ENCODE measurements around the gene DCBLD1.
"Not testable (repeated sequence)": the region's sequence is repeated elsewhere in the genome, so short reads cannot be mapped to it uniquely, and the experiment has no call there.

The DCBLD1 gene

GRCh38 chr6:117459204-117459944, 23.1 kb upstream of the DCBLD1 start:
- no peak overlapping the region for H3K27ac Mint-ChIP-seq
- H3K4me1 Mint-ChIP-seq = peaks cover 10% of the 10 kb centered on the region
- no peak for DNase-seq
- H3K9me3 Mint-ChIP-seq = no peaks in the 10 kb centered on the region
- CTCF ChIA-PET = interaction anchor here (1.0 kb wide), 1 partner anchor 10 kb away, joined by 3 read pairs; no protein-coding TSS in a partner anchor
- no peaks in the 10 kb centered on the region for H3K36me3 Mint-ChIP-seq
- H3K4me3 Mint-ChIP-seq = no peak overlapping the region
- H3K27me3 Mint-ChIP-seq = peaks cover 4% of the 10 kb centered on the region

GRCh38 chr6:117463762-117464665, 18.5 kb upstream of the DCBLD1 start:
- no peak for DNase-seq
- Mint-ChIP-seq H3K36me3 (no peaks in the 10 kb centered on the region), H3K27me3 (peaks cover 24% of the 10 kb centered on the region), H3K4me1 (peaks cover 21% of the 10 kb centered on the region), H3K9me3 (no peaks in the 10 kb centered on the region), H3K27ac (peak overlapping the region; percentile 13), H3K4me3 (no peak overlapping the region)
- CTCF ChIA-PET = interaction anchor here (0.9 kb wide), 1 partner anchor 12 kb away, joined by 3 read pairs; no protein-coding TSS in a partner anchor

GRCh38 chr6:117464700-117465099, 17.8 kb upstream of the DCBLD1 start:
- Mint-ChIP-seq H3K27me3 (peaks cover 20% of the 10 kb centered on the region), H3K4me1 (peaks cover 28% of the 10 kb centered on the region), H3K27ac (no peak overlapping the region), H3K9me3 (no peaks in the 10 kb centered on the region), H3K4me3 (no peak overlapping the region), H3K36me3 (no peaks in the 10 kb centered on the region)
- DNase-seq = no peak
- CTCF ChIA-PET = interaction anchor here (0.8 to 1.5 kb wide), 4 partner anchors 12 to 145 kb away, joined by 3 to 9 read pairs (median 4); no protein-coding TSS in a partner anchor

GRCh38 chr6:117465691-117466090, 16.8 kb upstream of the DCBLD1 start:
- Mint-ChIP-seq H3K27ac (no peak overlapping the region), H3K9me3 (no peaks in the 10 kb centered on the region), H3K27me3 (peaks cover 20% of the 10 kb centered on the region), H3K4me3 (no peak overlapping the region), H3K4me1 (peaks cover 32% of the 10 kb centered on the region), H3K36me3 (no peaks in the 10 kb centered on the region)
- no peak for DNase-seq
- CTCF ChIA-PET = interaction anchor here (0.8 to 1.5 kb wide), 4 partner anchors 12 to 144 kb away, joined by 3 to 9 read pairs (median 4); no protein-coding TSS in a partner anchor

GRCh38 chr6:117467876-117468275, 14.6 kb upstream of the DCBLD1 start:
- H3K4me3 Mint-ChIP-seq = no peak overlapping the region
- peaks cover 26% of the 10 kb centered on the region for H3K27me3 Mint-ChIP-seq
- no peak for DNase-seq
- H3K4me1 Mint-ChIP-seq = peaks cover 32% of the 10 kb centered on the region
- no peak overlapping the region for H3K27ac Mint-ChIP-seq
- H3K9me3 Mint-ChIP-seq = no peaks in the 10 kb centered on the region
- no peaks in the 10 kb centered on the region for H3K36me3 Mint-ChIP-seq
- CTCF ChIA-PET = interaction anchor here (1.6 to 3.3 kb wide), 2 partner anchors 10 to 18 kb away, joined by 7 to 8 read pairs; no protein-coding TSS in a partner anchor

- H3K4me3 Mint-ChIP-seq, H3K36me3 Mint-ChIP-seq, H3K27ac Mint-ChIP-seq, H3K9me3 Mint-ChIP-seq, DNase-seq: not testable (repeated sequence)
- CTCF ChIA-PET = interaction anchor here (1.6 to 3.3 kb wide), 2 partner anchors 10 to 19 kb away, joined by 7 to 8 read pairs; no protein-coding TSS in a partner anchor
- H3K4me1 Mint-ChIP-seq = peaks cover 30% of the 10 kb centered on the region
- peaks cover 30% of the 10 kb centered on the region for H3K27me3 Mint-ChIP-seq
Measured at GRCh38 chr6:117468527-117468926, 13.9 kb upstream of the DCBLD1 start.

- Mint-ChIP-seq H3K36me3 (no peaks in the 10 kb centered on the region), H3K4me1 (peaks cover 22% of the 10 kb centered on the region), H3K9me3 (no peaks in the 10 kb centered on the region), H3K27ac (no peak overlapping the region), H3K27me3 (peaks cover 36% of the 10 kb centered on the region), H3K4me3 (no peak overlapping the region)
- no peak for DNase-seq
- CTCF ChIA-PET = interaction anchor here (1.6 to 3.3 kb wide), 2 partner anchors 9 to 19 kb away, joined by 7 to 8 read pairs; no protein-coding TSS in a partner anchor
Measured at GRCh38 chr6:117469356-117469755, 13.1 kb upstream of the DCBLD1 start.

GRCh38 chr6:117469791-117470190, 12.7 kb upstream of the DCBLD1 start:
- CTCF ChIA-PET = no interaction called here
- DNase-seq = no peak
- peaks cover 36% of the 10 kb centered on the region for H3K27me3 Mint-ChIP-seq

GRCh38 chr6:117472667-117473066, 9.8 kb upstream of the DCBLD1 start:
- no peak overlapping the region for H3K27ac Mint-ChIP-seq
- CTCF ChIA-PET = no interaction called here
- H3K4me3 Mint-ChIP-seq = no peak overlapping the region
- H3K36me3 Mint-ChIP-seq = no peaks in the 10 kb centered on the region
- no peaks in the 10 kb centered on the region for H3K9me3 Mint-ChIP-seq
- peaks cover 12% of the 10 kb centered on the region for H3K4me1 Mint-ChIP-seq
- DNase-seq = no peak
- peaks cover 33% of the 10 kb centered on the region for H3K27me3 Mint-ChIP-seq

More at GRCh38 chr6:117469791-117470190, 12.7 kb upstream of the DCBLD1 start:
- Mint-ChIP-seq H3K4me3 (no peak overlapping the region), H3K9me3 (no peaks in the 10 kb centered on the region), H3K27ac (no peak overlapping the region), H3K4me1 (peaks cover 20% of the 10 kb centered on the region), H3K36me3 (no peaks in the 10 kb centered on the region)

GRCh38 chr6:117473401-117473800, 9.1 kb upstream of the DCBLD1 start:
- H3K36me3 Mint-ChIP-seq = no peaks in the 10 kb centered on the region
- CTCF ChIA-PET = interaction anchor here (0.8 kb wide), 1 partner anchor 24 kb away, joined by 3 read pairs; no protein-coding TSS in a partner anchor
- H3K9me3 Mint-ChIP-seq = no peaks in the 10 kb centered on the region
- H3K27me3 Mint-ChIP-seq = peaks cover 38% of the 10 kb centered on the region
- DNase-seq = no peak
- no peak overlapping the region for H3K4me3 Mint-ChIP-seq
- peaks cover 12% of the 10 kb centered on the region for H3K4me1 Mint-ChIP-seq
- H3K27ac Mint-ChIP-seq = no peak overlapping the region

GRCh38 chr6:117477988-117478852, 4.3 kb upstream of the DCBLD1 start:
- CTCF ChIA-PET = interaction anchor here (1.0 to 7.5 kb wide), 11 partner anchors 8 to 128 kb away, joined by 3 to 62 read pairs (median 5); no protein-coding TSS in a partner anchor
- H3K27ac Mint-ChIP-seq = no peak overlapping the region
- no peaks in the 10 kb centered on the region for H3K36me3 Mint-ChIP-seq
- peaks cover 16% of the 10 kb centered on the region for H3K4me1 Mint-ChIP-seq
- H3K27me3 Mint-ChIP-seq = peaks cover 67% of the 10 kb centered on the region
- H3K4me3 Mint-ChIP-seq = no peak overlapping the region
- DNase-seq = peak; percentile 45
- H3K9me3 Mint-ChIP-seq = no peaks in the 10 kb centered on the region

- peaks cover 65% of the 10 kb centered on the region for H3K27me3 Mint-ChIP-seq
- no peak overlapping the region for H3K4me3 Mint-ChIP-seq
- peaks cover 20% of the 10 kb centered on the region for H3K4me1 Mint-ChIP-seq
- no peak for DNase-seq
- no peak overlapping the region for H3K27ac Mint-ChIP-seq
- CTCF ChIA-PET = interaction anchor here (0.6 to 7.5 kb wide), 13 partner anchors 8 to 194 kb away, joined by 3 to 62 read pairs (median 5); no protein-coding TSS in a partner anchor
- H3K36me3 Mint-ChIP-seq = no peaks in the 10 kb centered on the region
- no peaks in the 10 kb centered on the region for H3K9me3 Mint-ChIP-seq
Measured at GRCh38 chr6:117478853-117479231, 3.6 kb upstream of the DCBLD1 start.

GRCh38 chr6:117480651-117481050, 1.8 kb upstream of the DCBLD1 start:
- no peak overlapping the region for H3K27ac Mint-ChIP-seq
- CTCF ChIA-PET = interaction anchor here (0.6 to 7.5 kb wide), 5 partner anchors 69 to 633 kb away, joined by 3 to 55 read pairs (median 8); no protein-coding TSS in a partner anchor
- peaks cover 27% of the 10 kb centered on the region for H3K4me1 Mint-ChIP-seq
- H3K9me3 Mint-ChIP-seq = no peaks in the 10 kb centered on the region
- H3K4me3 Mint-ChIP-seq = no peak overlapping the region
- H3K36me3 Mint-ChIP-seq = peaks cover 2% of the 10 kb centered on the region
- DNase-seq = no peak
- peaks cover 61% of the 10 kb centered on the region for H3K27me3 Mint-ChIP-seq
